EL (cell line): Measurements from ENCODE around the gene CARD10.

ENCODE experiments used
- DNase-seq: peaks from one replicate; pipeline ENCODE4 v3.0.0-alpha.2; 2016

Gene CARD10

GRCh38 chr22:37519268-37520195 is at the start of gene CARD10:
CARD10 (minus strand) TSS chr22:37519415; CDS start chr22:37519200, 215 bp downstream.
- DNase-seq: peak; percentile 61

GRCh38 chr22:37568448-37569008 is 49.3 kb upstream of the CARD10 start:
- no peak for DNase-seq

GRCh38 chr22:37568012-37568411 is 48.8 kb upstream of the CARD10 start:
- DNase-seq: no peak

GRCh38 chr22:37566903-37567798 is 47.9 kb upstream of the CARD10 start:
- DNase-seq: peak; percentile 47

GRCh38 chr22:37566329-37566837 is 47.2 kb upstream of the CARD10 start:
- no peak for DNase-seq

- no peak for DNase-seq
Observed at GRCh38 chr22:37565830-37566229, 46.6 kb upstream of the CARD10 start.

- DNase-seq: no peak
Observed at GRCh38 chr22:37564111-37564711, 45.0 kb upstream of the CARD10 start.

GRCh38 chr22:37563153-37564081 is 44.2 kb upstream of the CARD10 start:
- DNase-seq: peak; percentile 98

GRCh38 chr22:37562049-37562875 is 43.0 kb upstream of the CARD10 start:
- DNase-seq: no peak

- DNase-seq: peak; percentile 92
Observed at GRCh38 chr22:37561212-37562048, 42.2 kb upstream of the CARD10 start.

- peak; percentile 78 for DNase-seq
Observed at GRCh38 chr22:37560608-37561211, 41.5 kb upstream of the CARD10 start.

GRCh38 chr22:37559901-37560607 is 40.8 kb upstream of the CARD10 start, which contains the start of gene CDC42EP1:
CDC42EP1 (plus strand) TSS chr22:37560480; CDS start chr22:37566350, 5,870 bp downstream.
- peak; percentile 67 for DNase-seq

GRCh38 chr22:37559521-37559900 is 40.3 kb upstream of the CARD10 start:
- no peak for DNase-seq

GRCh38 chr22:37558815-37559214 is 39.6 kb upstream of the CARD10 start:
- DNase-seq: no peak

GRCh38 chr22:37557321-37558001 is 38.2 kb upstream of the CARD10 start:
- DNase-seq: no peak

GRCh38 chr22:37556710-37557109 is 37.5 kb upstream of the CARD10 start:
- no peak for DNase-seq

GRCh38 chr22:37555029-37555428 is 35.8 kb upstream of the CARD10 start:
- DNase-seq: no peak

GRCh38 chr22:37553725-37554124 is 34.5 kb upstream of the CARD10 start:
- no peak for DNase-seq
